ENCODE data around the gene THOC5.
"Not testable (repeated sequence)": the region's sequence is repeated elsewhere in the genome, so short reads cannot be mapped to it uniquely, and the experiment has no call there.

The THOC5 gene

GRCh38 chr22:29594447-29594846 lies 40.9 kb upstream of the THOC5 start:
- H3K23ac ChIP-seq (ENCODE audit: low read length in 2 of 2); DNase-seq; H2AFZ ChIP-seq (ENCODE audit: low read depth, low read length); H3K14ac ChIP-seq (ENCODE audit: low read length in 2 of 2); H3K18ac ChIP-seq (ENCODE audit: low read depth in 1 of 2, low read length in 2 of 2); H4K8ac ChIP-seq (ENCODE audit: low read length); H3K79me1 ChIP-seq (replicated peaks; ENCODE audit: low read length, poor library complexity, severe bottlenecking); H3K4me1 ChIP-seq (ENCODE audit: control insufficient read depth, insufficient read depth, low read depth, low read length); H3K9ac ChIP-seq (ENCODE audit: low read length); H3K27me3 ChIP-seq (ENCODE audit: control insufficient read depth in 1 of 2, insufficient read depth in 1 of 2, low read length in 2 of 2); H2BK12ac ChIP-seq (ENCODE audit: low read length in 2 of 2); H3K27ac ChIP-seq (ENCODE audit: low read length, poor library complexity, severe bottlenecking); H2BK15ac ChIP-seq (ENCODE audit: low read depth, poor library complexity, severe bottlenecking); H3K9me3 ChIP-seq (ENCODE audit: control insufficient read depth, low read length); H2BK120ac ChIP-seq (ENCODE audit: low read depth, low read length); H2BK5ac ChIP-seq (ENCODE audit: low read depth, low read length, poor library complexity, severe bottlenecking); H3K4me2 ChIP-seq (ENCODE audit: low read length, poor library complexity, severe bottlenecking); H2AK5ac ChIP-seq (ENCODE audit: low read length, severe bottlenecking); H4K91ac ChIP-seq (ENCODE audit: low read length); H3K4ac ChIP-seq (ENCODE audit: low read depth in 1 of 2, low read length in 2 of 2); H3K4me3 ChIP-seq (ENCODE audit: insufficient read depth in 1 of 2, low read depth in 1 of 2, low read length in 2 of 2); H3K36me3 ChIP-seq (ENCODE audit: control insufficient read depth in 1 of 2, insufficient read depth in 2 of 2, low read depth in 1 of 2, low read length in 2 of 2): not testable (repeated sequence)
- 88% methylated on average over 6 of the region's 6 CpGs for WGBS

GRCh38 chr22:29593923-29594322 lies 40.4 kb upstream of the THOC5 start:
- Histone ChIP-seq H3K27ac (ENCODE audit: low read length, poor library complexity, severe bottlenecking) (no peak overlapping the region), H2BK120ac (ENCODE audit: low read depth, low read length) (no peak overlapping the region), H3K9ac (ENCODE audit: low read length) (no peak overlapping the region), H3K18ac (ENCODE audit: low read depth in 1 of 2, low read length in 2 of 2) (no peak overlapping the region), H2BK15ac (ENCODE audit: low read depth, poor library complexity, severe bottlenecking) (no peak overlapping the region), H2AK5ac (ENCODE audit: low read length, severe bottlenecking) (no peak overlapping the region), H3K4ac (ENCODE audit: low read depth in 1 of 2, low read length in 2 of 2) (no peak overlapping the region), H2BK5ac (ENCODE audit: low read depth, low read length, poor library complexity, severe bottlenecking) (no peak overlapping the region), H3K27me3 (ENCODE audit: control insufficient read depth in 1 of 2, insufficient read depth in 1 of 2, low read length in 2 of 2) (no peaks in the 10 kb centered on the region), H3K4me1 (ENCODE audit: control insufficient read depth, insufficient read depth, low read depth, low read length) (peaks cover 2% of the 10 kb centered on the region), H3K9me3 (ENCODE audit: control insufficient read depth, low read length) (no peaks in the 10 kb centered on the region), H3K79me1 (replicated peaks; ENCODE audit: low read length, poor library complexity, severe bottlenecking) (no peaks in the 10 kb centered on the region), H3K23ac (ENCODE audit: low read length in 2 of 2) (no peak overlapping the region), H3K4me2 (ENCODE audit: low read length, poor library complexity, severe bottlenecking) (no peak overlapping the region), H3K14ac (ENCODE audit: low read length in 2 of 2) (no peak overlapping the region), H3K4me3 (ENCODE audit: insufficient read depth in 1 of 2, low read depth in 1 of 2, low read length in 2 of 2) (no peak overlapping the region), H4K91ac (ENCODE audit: low read length) (no peak overlapping the region), H3K36me3 (ENCODE audit: control insufficient read depth in 1 of 2, insufficient read depth in 2 of 2, low read depth in 1 of 2, low read length in 2 of 2) (no peaks in the 10 kb centered on the region), H2BK12ac (ENCODE audit: low read length in 2 of 2) (no peak overlapping the region), H2AFZ (ENCODE audit: low read depth, low read length) (no peak overlapping the region), H4K8ac (ENCODE audit: low read length) (no peak overlapping the region)
- 95% methylated on average over 4 of the region's 4 CpGs for WGBS
- DNase-seq = no peak

- Histone ChIP-seq H3K23ac (ENCODE audit: low read length in 2 of 2) (no peak overlapping the region), H3K79me1 (replicated peaks; ENCODE audit: low read length, poor library complexity, severe bottlenecking) (no peaks in the 10 kb centered on the region), H3K9me3 (ENCODE audit: control insufficient read depth, low read length) (no peaks in the 10 kb centered on the region), H2BK12ac (ENCODE audit: low read length in 2 of 2) (no peak overlapping the region), H2BK5ac (ENCODE audit: low read depth, low read length, poor library complexity, severe bottlenecking) (no peak overlapping the region), H3K36me3 (ENCODE audit: control insufficient read depth in 1 of 2, insufficient read depth in 2 of 2, low read depth in 1 of 2, low read length in 2 of 2) (no peaks in the 10 kb centered on the region), H2AK5ac (ENCODE audit: low read length, severe bottlenecking) (no peak overlapping the region), H4K8ac (ENCODE audit: low read length) (no peak overlapping the region), H3K27me3 (ENCODE audit: control insufficient read depth in 1 of 2, insufficient read depth in 1 of 2, low read length in 2 of 2) (no peaks in the 10 kb centered on the region), H2BK120ac (ENCODE audit: low read depth, low read length) (no peak overlapping the region), H2AFZ (ENCODE audit: low read depth, low read length) (no peak overlapping the region), H3K18ac (ENCODE audit: low read depth in 1 of 2, low read length in 2 of 2) (no peak overlapping the region), H3K27ac (ENCODE audit: low read length, poor library complexity, severe bottlenecking) (no peak overlapping the region), H3K4me1 (ENCODE audit: control insufficient read depth, insufficient read depth, low read depth, low read length) (peaks cover 1% of the 10 kb centered on the region), H3K4ac (ENCODE audit: low read depth in 1 of 2, low read length in 2 of 2) (no peak overlapping the region), H4K91ac (ENCODE audit: low read length) (no peak overlapping the region), H3K14ac (ENCODE audit: low read length in 2 of 2) (no peak overlapping the region), H3K4me2 (ENCODE audit: low read length, poor library complexity, severe bottlenecking) (no peak overlapping the region), H3K4me3 (ENCODE audit: insufficient read depth in 1 of 2, low read depth in 1 of 2, low read length in 2 of 2) (no peak overlapping the region), H3K9ac (ENCODE audit: low read length) (peak overlapping the region; percentile 2), H2BK15ac (ENCODE audit: low read depth, poor library complexity, severe bottlenecking) (no peak overlapping the region)
- peak; percentile 84 for DNase-seq
- 84% methylated on average over 9 of the region's 9 CpGs for WGBS
These were observed 34.6 kb upstream of the THOC5 start for GRCh38 chr22:29587938-29588699.

GRCh38 chr22:29586193-29586705 lies 32.7 kb upstream of the THOC5 start:
- not testable (repeated sequence) for H3K36me3 ChIP-seq (ENCODE audit: control insufficient read depth in 1 of 2, insufficient read depth in 2 of 2, low read depth in 1 of 2, low read length in 2 of 2); H2BK15ac ChIP-seq (ENCODE audit: low read depth, poor library complexity, severe bottlenecking); H3K9me3 ChIP-seq (ENCODE audit: control insufficient read depth, low read length); H3K4ac ChIP-seq (ENCODE audit: low read depth in 1 of 2, low read length in 2 of 2); H3K79me1 ChIP-seq (replicated peaks; ENCODE audit: low read length, poor library complexity, severe bottlenecking); H3K4me2 ChIP-seq (ENCODE audit: low read length, poor library complexity, severe bottlenecking); H2BK12ac ChIP-seq (ENCODE audit: low read length in 2 of 2); H3K27me3 ChIP-seq (ENCODE audit: control insufficient read depth in 1 of 2, insufficient read depth in 1 of 2, low read length in 2 of 2); H2AK5ac ChIP-seq (ENCODE audit: low read length, severe bottlenecking); H4K8ac ChIP-seq (ENCODE audit: low read length); H2BK5ac ChIP-seq (ENCODE audit: low read depth, low read length, poor library complexity, severe bottlenecking); H3K9ac ChIP-seq (ENCODE audit: low read length); H3K14ac ChIP-seq (ENCODE audit: low read length in 2 of 2); H2AFZ ChIP-seq (ENCODE audit: low read depth, low read length); H3K4me3 ChIP-seq (ENCODE audit: insufficient read depth in 1 of 2, low read depth in 1 of 2, low read length in 2 of 2); H3K18ac ChIP-seq (ENCODE audit: low read depth in 1 of 2, low read length in 2 of 2); H4K91ac ChIP-seq (ENCODE audit: low read length); H3K27ac ChIP-seq (ENCODE audit: low read length, poor library complexity, severe bottlenecking); DNase-seq; H3K4me1 ChIP-seq (ENCODE audit: control insufficient read depth, insufficient read depth, low read depth, low read length); H3K23ac ChIP-seq (ENCODE audit: low read length in 2 of 2); H2BK120ac ChIP-seq (ENCODE audit: low read depth, low read length)
- WGBS = 90% methylated on average over 2 of the region's 4 CpGs
